Muscle layer of colon (tissue), 2 donors: ENCODE measurements around the gene HAO2.
"Not testable (repeated sequence)": the region's sequence is repeated elsewhere in the genome, so short reads cannot be mapped to it uniquely, and the experiment has no call there.

Experiments used
- H3K27ac ChIP-seq: one replicate; pipeline ENCODE4 v1.7.0; 2013; ENCODE audit warnings: low read depth, mild to moderate bottlenecking, low read length, moderate library complexity
- H3K27me3 ChIP-seq, 2 donors: one replicate each; pipeline ENCODE4 v1.7.0; 2013; ENCODE audit warnings: low read length in 2 of 2, mild to moderate bottlenecking in 2 of 2; ENCODE audit not compliant: insufficient read depth in 2 of 2, control insufficient read depth in 1 of 2
- H3K36me3 ChIP-seq: one replicate; pipeline ENCODE4 v1.7.0; 2013; ENCODE audit warnings: mild to moderate bottlenecking, low read length; ENCODE audit not compliant: insufficient read depth
- H3K4me1 ChIP-seq: one replicate; pipeline ENCODE4 v1.7.0; 2013; ENCODE audit warnings: mild to moderate bottlenecking, low read length; ENCODE audit not compliant: insufficient read depth
- H3K4me3 ChIP-seq, 2 donors: one replicate each; pipeline ENCODE4 v1.7.0; 2013; ENCODE audit warnings: low read length in 2 of 2, low read depth in 1 of 2, mild to moderate bottlenecking in 1 of 2, moderate library complexity in 1 of 2
- H3K9ac ChIP-seq: one replicate; pipeline ENCODE4 v1.7.0; 2013; ENCODE audit warnings: low read length
- H3K9me3 ChIP-seq: one replicate; pipeline ENCODE4 v1.7.0; 2013; ENCODE audit warnings: mild to moderate bottlenecking, low read length
- donor health status: abdominal sarcoma.
- donor health status: Adenocarcinoma of cecum.

The HAO2 gene

GRCh38 chr1:119370748-119371147 lies 2.2 kb downstream of the HAO2 start:
- Histone ChIP-seq H3K9me3 (no peaks in the 10 kb centered on the region), H3K4me1 (no peaks in the 10 kb centered on the region), H3K27ac (no peak overlapping the region), H3K36me3 (no peaks in the 10 kb centered on the region), H3K27me3 (no peaks in the 10 kb centered on the region), H3K9ac (no peak overlapping the region), H3K4me3 (no peak overlapping the region)

DNA sequence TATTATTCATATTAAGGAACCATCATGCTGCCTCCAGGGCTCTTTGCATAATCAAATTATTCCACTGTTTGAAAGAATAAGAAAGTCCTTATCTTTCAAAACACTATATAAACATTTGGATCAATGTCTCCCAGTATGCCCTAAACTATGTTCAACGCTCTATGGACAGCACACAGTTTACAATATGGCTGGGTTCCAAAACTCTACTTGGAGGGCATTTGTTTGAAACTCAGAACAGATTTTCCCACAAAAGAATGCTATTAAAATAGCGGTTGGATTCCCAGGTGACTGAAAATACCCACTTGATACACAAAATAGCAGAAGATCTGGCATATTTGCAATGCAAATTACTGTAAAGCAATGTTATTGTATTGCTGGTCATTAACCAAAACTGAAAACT lies 3.2 kb downstream of the HAO2 start:
- Histone ChIP-seq H3K9me3 (no peaks in the 10 kb centered on the region), H3K4me3 (no peak overlapping the region), H3K36me3 (no peaks in the 10 kb centered on the region), H3K27ac (no peak overlapping the region), H3K27me3 (no peaks in the 10 kb centered on the region), H3K4me1 (no peaks in the 10 kb centered on the region), H3K9ac (no peak overlapping the region)

DNA sequence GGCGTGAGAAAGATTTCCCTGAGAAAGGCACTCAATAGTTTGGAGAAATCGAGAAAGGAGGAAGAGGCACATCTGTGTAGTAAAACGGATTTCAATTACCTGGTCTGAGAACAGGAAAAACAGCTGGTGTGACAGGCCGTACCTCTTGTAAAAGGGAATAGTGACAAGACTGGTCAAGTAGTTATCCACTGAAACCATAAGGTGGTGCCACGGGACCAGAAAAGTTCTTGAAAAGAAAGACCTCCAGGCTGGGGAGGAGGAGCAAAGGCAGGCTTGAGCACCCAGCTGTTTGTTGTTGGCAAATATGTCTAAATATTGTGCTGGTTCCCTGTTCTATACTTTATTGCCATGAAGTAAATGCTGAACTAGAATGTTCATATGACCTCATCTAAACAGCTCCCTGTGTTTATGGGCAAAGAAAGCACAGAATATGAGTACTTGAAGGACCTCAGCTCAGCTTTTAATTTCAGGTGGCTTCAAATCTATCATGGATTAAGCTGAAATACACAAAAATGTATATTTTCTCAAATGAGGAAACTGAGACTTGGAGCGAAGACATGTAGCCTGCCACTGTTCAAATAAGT lies 4.0 kb downstream of the HAO2 start:
- no peaks in the 10 kb centered on the region for H3K9me3 ChIP-seq
- no peak overlapping the region for H3K4me3 ChIP-seq
- no peaks in the 10 kb centered on the region for H3K36me3 ChIP-seq
- no peak overlapping the region for H3K9ac ChIP-seq
- no peaks in the 10 kb centered on the region for H3K4me1 ChIP-seq
- H3K27ac ChIP-seq = no peak overlapping the region
- H3K27me3 ChIP-seq = no peaks in the 10 kb centered on the region

DNA sequence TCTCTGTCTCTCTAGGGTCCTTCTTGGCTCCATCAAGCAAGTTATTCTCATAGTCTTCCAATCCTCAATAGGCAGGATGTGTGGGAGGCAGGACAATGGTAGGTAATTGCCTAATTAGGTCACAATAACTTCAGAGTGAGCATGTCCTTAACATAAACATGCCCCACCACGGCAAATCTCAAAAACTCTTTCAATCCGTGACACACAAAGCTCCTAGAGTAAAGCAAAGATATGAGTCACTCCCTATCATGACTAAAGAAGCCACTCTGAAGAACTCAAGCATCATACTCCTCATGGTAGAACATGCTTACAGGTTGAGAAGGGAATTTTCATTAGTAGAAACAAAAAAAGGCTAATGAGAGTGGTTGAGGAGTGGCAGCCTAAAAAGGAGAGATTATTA lies 4.9 kb downstream of the HAO2 start:
- Histone ChIP-seq H3K4me3 (no peak overlapping the region), H3K27ac (no peak overlapping the region), H3K36me3 (no peaks in the 10 kb centered on the region), H3K4me1 (no peaks in the 10 kb centered on the region), H3K9me3 (no peaks in the 10 kb centered on the region), H3K27me3 (no peaks in the 10 kb centered on the region), H3K9ac (no peak overlapping the region)

- Histone ChIP-seq H3K9ac (no peak overlapping the region), H3K4me3 (no peak overlapping the region), H3K4me1 (no peaks in the 10 kb centered on the region), H3K9me3 (no peaks in the 10 kb centered on the region), H3K27me3 (no peaks in the 10 kb centered on the region), H3K36me3 (no peaks in the 10 kb centered on the region), H3K27ac (no peak overlapping the region)
Measured at GRCh38 chr1:119374208-119374874, 5.8 kb downstream of the HAO2 start.

DNA sequence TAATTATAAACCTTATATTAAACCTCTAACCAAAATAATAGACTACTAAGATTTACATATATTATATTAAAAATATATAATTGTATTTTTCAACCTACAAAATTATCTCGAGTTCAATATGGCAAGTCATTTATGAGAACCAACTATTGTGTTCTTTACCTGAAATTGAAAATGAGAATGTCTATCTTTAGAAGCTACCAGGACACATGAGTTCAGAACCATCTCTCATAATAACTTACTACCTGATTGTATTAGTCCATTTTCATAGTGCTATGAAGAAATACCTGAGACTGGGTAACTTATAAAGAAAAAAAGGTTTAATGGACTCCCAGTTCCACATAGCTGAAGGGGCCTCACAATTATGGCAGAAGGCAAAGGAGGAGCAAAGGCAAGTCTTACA lies 6.8 kb downstream of the HAO2 start:
- Histone ChIP-seq H3K36me3 (no peaks in the 10 kb centered on the region), H3K9me3 (no peaks in the 10 kb centered on the region), H3K4me3 (no peak overlapping the region), H3K4me1 (no peaks in the 10 kb centered on the region), H3K9ac (no peak overlapping the region), H3K27ac (no peak overlapping the region), H3K27me3 (no peaks in the 10 kb centered on the region)

DNA sequence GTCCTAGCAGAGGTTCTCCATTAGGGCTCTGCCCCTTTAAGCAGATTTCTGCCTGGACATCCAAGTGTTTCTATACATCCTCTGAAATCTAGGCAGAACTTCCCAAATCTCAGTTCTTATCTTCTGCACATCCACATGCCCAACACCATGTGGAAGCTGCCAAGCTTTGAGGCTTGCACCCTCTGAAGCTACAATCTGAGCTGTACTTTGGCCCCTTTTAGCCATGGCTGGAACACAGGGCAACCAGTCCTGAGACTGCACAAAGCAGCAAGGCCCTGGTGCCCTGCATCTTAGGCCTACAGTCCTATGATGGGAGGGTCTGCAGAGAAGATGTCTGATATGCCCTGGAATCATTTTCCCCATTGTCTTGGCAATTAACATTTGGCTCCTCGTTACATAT lies 8.0 kb downstream of the HAO2 start:
- H3K27ac ChIP-seq = no peak overlapping the region
- no peak overlapping the region for H3K9ac ChIP-seq
- no peak overlapping the region for H3K4me3 ChIP-seq
- no peaks in the 10 kb centered on the region for H3K4me1 ChIP-seq
- no peaks in the 10 kb centered on the region for H3K9me3 ChIP-seq
- H3K27me3 ChIP-seq = no peaks in the 10 kb centered on the region
- H3K36me3 ChIP-seq = no peaks in the 10 kb centered on the region

GRCh38 chr1:119377594-119377993 lies 9.0 kb downstream of the HAO2 start:
- H3K27ac ChIP-seq, H3K4me3 ChIP-seq, H3K9me3 ChIP-seq, H3K36me3 ChIP-seq, H3K9ac ChIP-seq, H3K4me1 ChIP-seq, H3K27me3 ChIP-seq: not testable (repeated sequence)

GRCh38 chr1:119379117-119379516 lies 10.5 kb downstream of the HAO2 start:
- H3K27ac ChIP-seq = no peak overlapping the region
- H3K4me3 ChIP-seq = no peak overlapping the region
- no peak overlapping the region for H3K9ac ChIP-seq
- no peaks in the 10 kb centered on the region for H3K36me3 ChIP-seq
- H3K4me1 ChIP-seq = no peaks in the 10 kb centered on the region
- H3K27me3 ChIP-seq = no peaks in the 10 kb centered on the region
- H3K9me3 ChIP-seq = no peaks in the 10 kb centered on the region

DNA sequence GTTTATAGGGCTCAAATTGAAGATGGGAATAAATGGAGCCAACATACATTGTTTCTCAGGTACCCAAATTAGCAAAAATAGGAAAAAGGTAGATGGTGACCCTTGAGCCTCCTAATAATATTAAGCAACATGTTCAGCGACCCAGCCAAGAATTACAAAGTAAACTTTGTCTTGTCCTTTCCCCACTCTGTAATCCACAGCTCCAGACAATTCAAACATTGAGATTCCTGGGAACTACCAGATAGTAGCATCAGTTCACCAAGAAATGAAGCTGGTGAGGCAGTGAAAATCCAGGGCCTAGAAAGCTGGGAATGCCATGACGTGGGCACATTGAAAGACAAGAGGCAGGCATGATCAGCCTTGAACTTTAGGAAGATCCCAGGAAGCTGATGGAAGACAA lies 11.7 kb downstream of the HAO2 start:
- no peaks in the 10 kb centered on the region for H3K27me3 ChIP-seq
- no peaks in the 10 kb centered on the region for H3K36me3 ChIP-seq
- H3K9ac ChIP-seq = no peak overlapping the region
- H3K27ac ChIP-seq = no peak overlapping the region
- H3K4me3 ChIP-seq = no peak overlapping the region
- no peaks in the 10 kb centered on the region for H3K9me3 ChIP-seq
- H3K4me1 ChIP-seq = no peaks in the 10 kb centered on the region

GRCh38 chr1:119380983-119381662 lies 12.5 kb downstream of the HAO2 start:
- Histone ChIP-seq H3K9ac (no peak overlapping the region), H3K27me3 (no peaks in the 10 kb centered on the region), H3K4me3 (no peak overlapping the region), H3K9me3 (no peaks in the 10 kb centered on the region), H3K27ac (no peak overlapping the region), H3K4me1 (no peaks in the 10 kb centered on the region), H3K36me3 (no peaks in the 10 kb centered on the region)

- no peaks in the 10 kb centered on the region for H3K27me3 ChIP-seq
- no peak overlapping the region for H3K27ac ChIP-seq
- no peaks in the 10 kb centered on the region for H3K36me3 ChIP-seq
- no peaks in the 10 kb centered on the region for H3K9me3 ChIP-seq
- H3K9ac ChIP-seq = no peak overlapping the region
- H3K4me1 ChIP-seq = no peaks in the 10 kb centered on the region
- no peak overlapping the region for H3K4me3 ChIP-seq
Measured at GRCh38 chr1:119384591-119384990, 16.0 kb downstream of the HAO2 start.
